T-cell (primary cell): ENCODE results near the gene DUSP12. TPM values are rescaled to one million over a fixed set of nuclear protein-coding genes. Genes with fewer than 3 reads are reported as not detected.

Source experiments
- ATAC-seq, 4 experiments: fragments of 200-7000 bp in 3 of 4; fragments of 150-1000 bp in 1 of 4; cut with Tn5 transposase; replicated peaks in 1 of 4; 1 replicate in 3 of 4; 2 replicates in 1 of 4; pipeline ENCODE4 v1.10.0; 2021; ENCODE audit warnings: moderate library complexity in 3 of 4, mild to moderate bottlenecking in 2 of 4, moderate number of reproducible peaks in 1 of 4
- CTCF ChIA-PET, 2 donors: fragments of 300-600 bp; sonication (Branson Sonifier 250); formaldehyde crosslinking; loops; one replicate each; lab custom pipeline; 2022; ENCODE audit warnings: antibody characterized with exemption in 2 of 2; lab: Charles Lee
- POLR2A ChIA-PET, 2 donors: fragments of 300-600 bp; sonication (Branson Sonifier 250); formaldehyde crosslinking; loops; one replicate each; lab custom pipeline; 2022; ENCODE audit warnings: antibody characterized with exemption in 2 of 2; lab: Charles Lee
- DNase-seq, 35 experiments: peaks; one replicate each; pipeline versions ENCODE4 v3.0.0 to v3.0.0-alpha.2; 2013 to 2023
- H3K27ac ChIP-seq: one replicate; pipeline ENCODE4 v1.5.1; 2013; ENCODE audit warnings: low read length
- H3K27me3 ChIP-seq, 2 experiments: replicated peaks in 1 of 2; 1 replicate in 1 of 2; 2 replicates in 1 of 2; pipeline versions ENCODE4 v1.6.1 to v1.7.0; 2013; ENCODE audit warnings: low read length in 1 of 2, mixed read lengths in 1 of 2; ENCODE audit not compliant: control insufficient read depth in 2 of 2, insufficient read depth in 2 of 2; ENCODE audit errors: extremely low read depth in 1 of 2
- H3K36me3 ChIP-seq, 2 donors: 1 replicate in 1 of 2; 2 replicates in 1 of 2; pipeline versions ENCODE4 v1.6.1 to v1.7.0; 2013; ENCODE audit warnings: low read length in 1 of 2; ENCODE audit not compliant: control insufficient read depth in 2 of 2, insufficient read depth in 1 of 2; ENCODE audit errors: extremely low read depth in 1 of 2
- H3K4me1 ChIP-seq, 2 experiments: 1 replicate in 1 of 2; 2 replicates in 1 of 2; pipeline versions ENCODE4 v1.6.1 to v1.7.0; 2013; ENCODE audit warnings: low read length in 2 of 2, mixed read lengths in 1 of 2; ENCODE audit not compliant: insufficient read depth in 2 of 2, control insufficient read depth in 1 of 2; ENCODE audit errors: extremely low read depth in 1 of 2
- H3K4me3 ChIP-seq, 2 donors: 1 replicate in 1 of 2; 2 replicates in 1 of 2; pipeline versions ENCODE4 v1.5.1 to v1.7.0; 2013; ENCODE audit warnings: mild to moderate bottlenecking in 2 of 2, low read length in 1 of 2, moderate library complexity in 1 of 2; ENCODE audit not compliant: control insufficient read depth in 1 of 2; ENCODE audit errors: extremely low read depth in 1 of 2
- H3K9me3 ChIP-seq: 2 replicates; pipeline ENCODE4 v1.7.0; 2013
- H3K27ac Mint-ChIP-seq, 2 donors: one replicate each; pipeline ENCODE4 v1.8.0; 2020 to 2021; ENCODE audit warnings: mild to moderate bottlenecking in 2 of 2, mixed read lengths in 2 of 2
- H3K27me3 Mint-ChIP-seq, 2 donors: one replicate each; pipeline ENCODE4 v1.8.0; 2021 to 2022; ENCODE audit warnings: mixed read lengths in 2 of 2
- H3K36me3 Mint-ChIP-seq: one replicate; pipeline ENCODE4 v1.8.0; 2021; ENCODE audit warnings: mixed read lengths
- H3K4me1 Mint-ChIP-seq, 3 donors: one replicate each; pipeline ENCODE4 v1.8.0; 2020 to 2022; ENCODE audit warnings: mixed read lengths in 3 of 3, mild to moderate bottlenecking in 1 of 3
- H3K4me3 Mint-ChIP-seq, 3 donors: one replicate each; pipeline ENCODE4 v1.8.0; 2020 to 2022; ENCODE audit warnings: mild to moderate bottlenecking in 3 of 3, mixed read lengths in 3 of 3, moderate library complexity in 3 of 3
- H3K9me3 Mint-ChIP-seq, 3 donors: one replicate each; pipeline ENCODE4 v1.8.0; 2020 to 2022; ENCODE audit warnings: mixed read lengths in 3 of 3
- WGBS: methylation state at CpG from one replicate; pipeline ENCODE4 v1.1.5; 2013; ENCODE audit warnings: missing lambda C conversion rate; ENCODE audit not compliant: insufficient coverage; 5-methylcytosine and 5-hydroxymethylcytosine counted together
- total RNA-seq, 35 experiments: library from RNA in 6 of 35; stranded (reverse) in 6 of 35; fragments of 120-200 nt in 1 of 35; gene quantifications; one replicate each; pipeline versions ENCODE4 v1.2.1 to v1.2.4 and lab custom pipeline; 2013 to 2026

DUSP12 gene, protein sequence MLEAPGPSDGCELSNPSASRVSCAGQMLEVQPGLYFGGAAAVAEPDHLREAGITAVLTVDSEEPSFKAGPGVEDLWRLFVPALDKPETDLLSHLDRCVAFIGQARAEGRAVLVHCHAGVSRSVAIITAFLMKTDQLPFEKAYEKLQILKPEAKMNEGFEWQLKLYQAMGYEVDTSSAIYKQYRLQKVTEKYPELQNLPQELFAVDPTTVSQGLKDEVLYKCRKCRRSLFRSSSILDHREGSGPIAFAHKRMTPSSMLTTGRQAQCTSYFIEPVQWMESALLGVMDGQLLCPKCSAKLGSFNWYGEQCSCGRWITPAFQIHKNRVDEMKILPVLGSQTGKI
- 10 to 100 TPM; 18.9 to 33.5 (median 29.1) TPM for total RNA-seq
- 30.0 TPM for total RNA-seq (2013)
- total RNA-seq (lab: John Stamatoyannopoulos, UW), result 16.3 to 38.9 (median 25.0) reads per million in 29 experiments

DNA sequence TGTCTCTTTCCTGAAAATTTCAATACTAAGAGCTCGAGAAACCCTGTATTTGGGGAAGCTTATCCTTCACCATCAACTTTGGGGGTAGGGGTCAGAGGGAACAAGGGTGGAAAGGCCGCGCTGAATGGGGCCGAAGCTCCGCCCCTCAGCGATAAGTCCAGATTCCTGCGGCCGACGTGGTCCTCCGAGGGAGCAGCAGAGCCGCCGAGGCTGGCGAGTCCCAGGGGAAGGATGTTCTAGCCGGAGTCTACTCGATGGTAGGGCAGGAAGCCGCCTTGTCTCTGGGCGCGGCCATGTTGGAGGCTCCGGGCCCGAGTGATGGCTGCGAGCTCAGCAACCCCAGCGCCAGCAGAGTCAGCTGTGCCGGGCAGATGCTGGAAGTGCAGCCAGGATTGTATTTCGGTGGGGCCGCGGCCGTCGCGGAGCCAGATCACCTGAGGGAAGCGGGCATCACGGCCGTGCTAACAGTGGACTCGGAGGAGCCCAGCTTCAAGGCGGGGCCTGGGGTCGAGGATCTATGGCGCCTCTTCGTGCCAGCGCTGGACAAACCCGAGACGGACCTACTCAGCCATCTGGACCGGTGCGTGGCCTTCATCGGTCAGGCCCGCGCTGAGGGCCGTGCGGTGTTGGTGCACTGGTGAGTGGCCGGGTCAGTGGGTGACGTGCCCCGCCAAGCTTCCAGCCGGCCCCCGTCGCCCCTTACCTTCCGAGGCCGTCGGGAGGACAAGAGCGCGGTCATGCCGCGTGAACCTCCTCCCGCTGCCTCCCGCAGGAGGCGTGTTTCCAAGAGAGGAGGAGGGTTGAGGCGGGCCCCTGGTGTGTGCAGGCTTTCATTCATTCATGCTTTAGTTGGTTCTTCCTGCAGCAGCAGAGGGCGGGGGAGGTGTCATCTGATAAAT lies at the start of gene DUSP12:
Gene DUSP12, plus strand, starts transcription at position 278 of the 899 bp plus-strand sequence. Its CDS starts 16 bp downstream, at position 294.
- POLR2A ChIA-PET, result interaction anchor here (0.5 to 0.9 kb wide), 5 partner anchors 8 to 365 kb away, joined by 3 to 4 read pairs (median 3); no protein-coding TSS in a partner anchor
- H3K27me3 ChIP-seq, result no peaks in the 10 kb centered on the region
- CTCF ChIA-PET, result interaction anchor here in 1 of 2 donors (0.6 to 1.8 kb wide), 11 partner anchors 9 to 584 kb away, joined by 3 to 12 read pairs (median 4); no protein-coding TSS in a partner anchor
- no peaks in the 10 kb centered on the region for H3K9me3 ChIP-seq
- WGBS, result 0% methylated on average over 60 of the region's 65 CpGs
- H3K4me3 Mint-ChIP-seq, result peak within 1 kb of the TSS; percentile 98 to 99 (median 99)
- ATAC-seq (peak; percentile 98 to 100 (median 99)), DNase-seq (peak; percentile 70 to 90 (median 81))
- peak within 1 kb of the TSS; percentile 72 to 92 for H3K4me3 ChIP-seq
- peaks cover 43 to 44% (median 43%) of the 10 kb centered on the region in 3 donors for H3K4me1 Mint-ChIP-seq
- H3K36me3 ChIP-seq, result peaks cover 6 to 27% of the 10 kb centered on the region in 2 donors
- peaks cover 13% of the 10 kb centered on the region for H3K36me3 Mint-ChIP-seq
- peak within 1 kb of the TSS; percentile 60 for H3K27ac ChIP-seq
- no peaks in the 10 kb centered on the region for H3K9me3 Mint-ChIP-seq
- H3K27me3 Mint-ChIP-seq, result peaks cover 2 to 3% of the 10 kb centered on the region in 2 donors
- peaks cover 0 to 14% of the 10 kb centered on the region in 2 experiments for H3K4me1 ChIP-seq
- peak within 1 kb of the TSS; percentile 96 to 98 for H3K27ac Mint-ChIP-seq

DNA sequence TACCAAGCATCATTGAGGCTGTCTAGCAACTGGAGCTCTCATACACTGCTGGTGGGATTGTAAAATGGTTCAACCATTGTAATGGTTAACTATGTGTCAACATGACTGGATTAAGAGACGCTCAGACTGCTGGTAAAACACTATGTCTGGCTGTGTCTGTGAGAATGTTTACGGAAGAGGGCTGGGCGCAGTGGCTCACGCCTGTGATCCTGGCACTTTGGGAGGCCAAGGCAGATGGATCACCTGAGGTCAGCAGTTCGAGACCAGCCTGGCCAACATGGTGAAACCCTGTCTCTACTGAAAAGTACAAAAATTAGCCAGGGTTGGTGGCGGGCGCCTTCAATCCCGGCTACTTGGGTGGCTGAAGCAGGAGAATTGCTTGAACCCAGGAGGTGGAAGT lies 47.3 kb upstream of the DUSP12 start:
- H3K27ac Mint-ChIP-seq, result no peak overlapping the region
- no peaks in the 10 kb centered on the region for H3K36me3 Mint-ChIP-seq
- H3K4me1 Mint-ChIP-seq, result no peaks in the 10 kb centered on the region
- no peaks in the 10 kb centered on the region for H3K9me3 Mint-ChIP-seq
- no peak for ATAC-seq
- H3K27ac ChIP-seq, result no peak overlapping the region
- H3K9me3 ChIP-seq, result no peaks in the 10 kb centered on the region
- no peak overlapping the region for H3K4me3 Mint-ChIP-seq
- ChIA-PET POLR2A (no interaction called here), CTCF (no interaction called here)
- peaks cover 2 to 11% of the 10 kb centered on the region in 2 donors for H3K27me3 Mint-ChIP-seq
- H3K4me1 ChIP-seq, result no peaks in the 10 kb centered on the region
- peaks cover 0 to 4% of the 10 kb centered on the region in 2 experiments for H3K27me3 ChIP-seq
- no peak for DNase-seq
- no peaks in the 10 kb centered on the region for H3K36me3 ChIP-seq
- H3K4me3 ChIP-seq, result no peak overlapping the region
- WGBS, result 93% methylated on average over 8 of the region's 8 CpGs

DNA sequence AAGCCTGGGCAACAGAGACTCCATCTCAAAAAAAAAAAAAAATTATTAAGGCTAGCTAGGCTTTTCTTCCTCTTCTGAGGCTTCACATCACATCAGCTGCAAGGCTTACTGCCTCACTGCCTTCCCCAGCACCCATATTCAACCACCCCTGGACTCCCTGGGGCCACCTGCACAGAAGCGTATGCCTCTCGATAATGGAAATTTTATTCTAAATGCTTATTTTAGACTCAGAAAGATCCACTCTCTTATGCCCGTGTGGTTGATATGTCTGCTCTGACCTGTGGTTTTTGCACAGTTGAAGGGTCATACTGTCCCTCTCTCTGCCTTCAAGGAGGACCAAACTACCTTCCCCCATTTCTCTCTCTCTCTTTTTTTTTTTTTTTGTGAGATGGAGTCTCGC lies 44.0 kb upstream of the DUSP12 start:
- Mint-ChIP-seq H3K4me1 (peaks cover 0 to 2% (median 0%) of the 10 kb centered on the region in 3 donors), H3K27me3 (peaks cover 3 to 5% of the 10 kb centered on the region in 2 donors), H3K4me3 (no peak overlapping the region), H3K9me3 (no peaks in the 10 kb centered on the region), H3K36me3 (no peaks in the 10 kb centered on the region), H3K27ac (no peak overlapping the region)
- ChIA-PET CTCF (no interaction called here), POLR2A (no interaction called here)
- Histone ChIP-seq H3K4me3 (no peak overlapping the region), H3K27ac (no peak overlapping the region), H3K9me3 (no peaks in the 10 kb centered on the region), H3K27me3 (peaks cover 0 to 5% of the 10 kb centered on the region in 2 experiments), H3K36me3 (no peaks in the 10 kb centered on the region), H3K4me1 (no peaks in the 10 kb centered on the region)
- no CpG with 5 or more reads among the region's 4 CpGs for WGBS
- ATAC-seq (no peak), DNase-seq (no peak)

DNA sequence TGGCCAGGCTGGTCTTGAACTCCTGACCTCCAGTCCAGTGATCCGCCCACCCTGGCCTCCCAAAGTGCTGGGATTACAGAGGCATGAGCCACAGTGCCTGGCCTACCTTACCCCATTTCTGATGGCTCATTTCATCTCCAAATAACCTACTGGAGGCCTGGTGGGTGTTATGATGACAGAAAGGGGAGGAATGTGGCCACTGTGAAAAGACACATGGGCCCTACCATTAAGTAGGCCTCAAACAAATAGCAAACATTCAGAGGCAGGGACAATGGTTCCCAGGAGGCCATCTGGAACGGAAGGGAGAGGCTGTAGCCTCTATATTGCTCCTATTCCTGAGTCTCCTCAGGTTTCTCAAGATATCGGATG lies 43.5 kb upstream of the DUSP12 start:
- Histone ChIP-seq H3K27ac (no peak overlapping the region), H3K4me1 (no peaks in the 10 kb centered on the region), H3K4me3 (no peak overlapping the region), H3K36me3 (no peaks in the 10 kb centered on the region), H3K27me3 (peaks cover 0 to 7% of the 10 kb centered on the region in 2 experiments), H3K9me3 (no peaks in the 10 kb centered on the region)
- Mint-ChIP-seq H3K27ac (no peak overlapping the region), H3K4me1 (peaks cover 0 to 2% (median 0%) of the 10 kb centered on the region in 3 donors), H3K27me3 (peaks cover 3 to 5% of the 10 kb centered on the region in 2 donors), H3K9me3 (no peaks in the 10 kb centered on the region), H3K4me3 (no peak overlapping the region), H3K36me3 (no peaks in the 10 kb centered on the region)
- ChIA-PET CTCF (no interaction called here), POLR2A (no interaction called here)
- DNase-seq, result no peak
- ATAC-seq, result no peak
- WGBS, result 64% methylated on average over 3 of the region's 3 CpGs

DNA sequence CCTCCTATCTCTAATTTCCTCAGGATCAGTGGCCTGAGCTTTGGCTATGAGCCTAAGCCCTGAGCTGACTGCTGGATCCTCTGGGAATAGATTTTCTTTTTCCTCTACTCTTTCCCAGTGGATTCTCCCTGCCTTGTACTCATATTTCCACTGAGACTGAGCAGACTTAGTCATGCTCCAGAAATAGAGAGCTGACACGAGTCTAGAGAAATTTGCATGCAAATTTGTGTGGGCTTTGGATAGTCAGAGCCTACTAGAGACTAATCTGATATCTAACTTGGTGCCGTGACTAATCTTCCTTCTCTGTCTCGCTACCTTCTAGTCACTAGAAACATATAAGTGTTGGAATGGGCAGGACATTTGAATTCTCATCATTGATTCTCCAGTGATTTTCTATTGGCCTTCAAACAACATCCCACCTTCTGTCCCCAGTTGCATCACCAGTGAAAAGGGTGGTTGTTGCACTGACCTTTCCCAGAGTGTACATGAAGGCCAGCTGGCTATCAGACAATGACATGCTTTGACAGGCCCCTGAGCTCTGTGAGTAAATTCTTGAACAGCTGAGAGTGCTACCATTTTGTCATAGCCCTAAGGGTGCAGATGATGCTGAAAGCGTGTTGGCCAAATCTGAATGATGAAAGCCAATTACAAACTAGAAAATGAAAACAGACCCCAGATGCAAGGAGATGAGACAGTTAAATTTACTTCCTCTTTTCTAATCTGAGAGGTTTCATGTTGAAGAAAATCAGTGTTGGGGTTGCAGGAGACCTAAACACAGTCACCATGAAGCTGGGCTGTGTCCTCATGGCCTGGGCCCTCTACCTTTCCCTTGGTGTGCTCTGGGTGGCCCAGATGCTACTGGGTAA lies 42.9 kb upstream of the DUSP12 start, which contains the start of gene FCRLA:
Gene FCRLA, plus strand, starts transcription at position 748 of the 866 bp plus-strand sequence. Its CDS starts 36 bp downstream, at position 784.
- no peak within 1 kb of the TSS for H3K4me3 ChIP-seq
- ATAC-seq (no peak), DNase-seq (no peak)
- no peak within 1 kb of the TSS for H3K4me3 Mint-ChIP-seq
- H3K27ac ChIP-seq, result no peak within 1 kb of the TSS
- H3K4me1 ChIP-seq, result no peaks in the 10 kb centered on the region
- H3K27me3 ChIP-seq, result peaks cover 0 to 10% of the 10 kb centered on the region in 2 experiments
- H3K9me3 ChIP-seq, result no peaks in the 10 kb centered on the region
- no peaks in the 10 kb centered on the region for H3K9me3 Mint-ChIP-seq
- H3K36me3 ChIP-seq, result no peaks in the 10 kb centered on the region
- H3K27me3 Mint-ChIP-seq, result peaks cover 3 to 5% of the 10 kb centered on the region in 2 donors
- no CpG with 5 or more reads among the region's 4 CpGs for WGBS
- POLR2A ChIA-PET, result no interaction called here
- H3K27ac Mint-ChIP-seq, result no peak within 1 kb of the TSS
- H3K4me1 Mint-ChIP-seq, result peaks cover 0 to 2% (median 0%) of the 10 kb centered on the region in 3 donors
- H3K36me3 Mint-ChIP-seq, result no peaks in the 10 kb centered on the region
- CTCF ChIA-PET, result no interaction called here
